A673 (cell line): ENCODE measurements around the gene ATOH8. TPM values are rescaled to one million over a fixed set of nuclear protein-coding genes. Genes with fewer than 3 reads are reported as not detected.

ENCODE experiments used
- BruUV-seq: library from RNA; stranded (reverse); fragments of 400-500 nt; replicated peaks from 2 replicates; lab custom pipeline; 2021; lab: Mats Ljungman, UMichigan
- CTCF ChIA-PET: fragments of 300-600 bp; sonication (Branson Sonifier 250); formaldehyde crosslinking; loops from one replicate; lab custom pipeline; 2022; ENCODE audit warnings: antibody characterized with exemption; lab: Charles Lee
- POLR2A ChIA-PET: fragments of 300-600 bp; sonication (Branson Sonifier 250); formaldehyde crosslinking; loops from one replicate; lab custom pipeline; 2022; ENCODE audit warnings: antibody characterized with exemption; ENCODE audit not compliant: low non-redundant PET; lab: Charles Lee
- DNase-seq: peaks from one replicate; pipeline ENCODE4 v3.0.0-alpha.2; 2015; ENCODE audit warnings: low spot score
- H3K27ac ChIP-seq: fragments of 200-600 bp; sonication (generic); 2 replicates; pipeline ENCODE4 v1.5.1; 2016; ENCODE audit warnings: mixed run types, low read depth, mild to moderate bottlenecking, mixed read lengths, antibody characterized with exemption, low read length; ENCODE audit not compliant: poor library complexity, severe bottlenecking
- H3K27me3 ChIP-seq: fragments of 200-600 bp; sonication (generic); replicated peaks from 2 replicates; pipeline ENCODE4 v1.6.1; 2017; ENCODE audit warnings: mixed run types, low read depth, mild to moderate bottlenecking, mixed read lengths, antibody characterized with exemption, low read length; ENCODE audit not compliant: insufficient read depth, poor library complexity
- H3K36me3 ChIP-seq: fragments of 200-600 bp; sonication (generic); 2 replicates; pipeline ENCODE4 v1.6.1; 2016; ENCODE audit warnings: mixed run types, mild to moderate bottlenecking, mixed read lengths, antibody characterized with exemption, low read length; ENCODE audit not compliant: insufficient read depth, poor library complexity, severe bottlenecking
- H3K4me1 ChIP-seq: fragments of 200-600 bp; sonication (generic); 2 replicates; pipeline ENCODE4 v1.6.1; 2017; ENCODE audit warnings: mixed run types, mild to moderate bottlenecking, mixed read lengths, antibody characterized with exemption, low read length; ENCODE audit not compliant: insufficient read depth, poor library complexity, severe bottlenecking
- H3K4me3 ChIP-seq: fragments of 200-600 bp; sonication (generic); 2 replicates; pipeline ENCODE4 v1.5.1; 2016; ENCODE audit warnings: low read depth, mixed run types, mild to moderate bottlenecking, mixed read lengths, low read length; ENCODE audit not compliant: poor library complexity, severe bottlenecking
- H3K9me3 ChIP-seq: fragments of 200-600 bp; sonication (generic); 2 replicates; pipeline ENCODE4 v1.6.1; 2016; ENCODE audit warnings: mixed run types, low read depth, mild to moderate bottlenecking, mixed read lengths, antibody characterized with exemption, low read length; ENCODE audit not compliant: poor library complexity, severe bottlenecking
- CTCF ChIP-seq: fragments of 300-800, 200-600 bp; sonication (generic); conservative IDR thresholded peaks from 2 replicates; pipeline ENCODE4 v1.5.1; 2017; ENCODE audit warnings: low read depth, mild to moderate bottlenecking, antibody characterized with exemption, low read length, moderate library complexity, mixed read lengths
- EZH2 ChIP-seq: fragments of 200-600 bp; sonication (generic); IDR thresholded peaks from 2 replicates; pipeline ENCODE4 v1.6.1; 2017; ENCODE audit warnings: borderline replicate concordance, low read depth, mild to moderate bottlenecking, mixed read lengths, antibody characterized with exemption, low read length; ENCODE audit not compliant: poor library complexity, severe bottlenecking
- intact Hi-C: fragments of 100-400 bp; cut with micrococcal nuclease; formaldehyde crosslinking; loops from one replicate; pipeline ENCODE4 v1.10.0; 2022; ENCODE audit not compliant: unreplicated experiment
- total RNA-seq: library from RNA; stranded (reverse); gene quantifications from 2 replicates; pipeline ENCODE4 v1.2.3, GENCODE V29; 2021

ATOH8 gene
- total RNA-seq, 1 experiment from 2014 or later, result 4.6 TPM

- H3K4me3 ChIP-seq, result no peak overlapping the region
- BruUV-seq, result no TSS peak
- no peaks in the 10 kb centered on the region for H3K27me3 ChIP-seq
- ChIA-PET POLR2A (no interaction called here), CTCF (interaction anchor here (0.6 to 1.0 kb wide), 2 partner anchors 11 to 80 kb away, joined by 3 read pairs; no protein-coding TSS in a partner anchor)
- no peak for DNase-seq
- no peaks in the 10 kb centered on the region for H3K9me3 ChIP-seq
- intact Hi-C loops, result no loop called here
- H3K4me1 ChIP-seq, result peaks cover 11% of the 10 kb centered on the region
- no peak overlapping the region for H3K27ac ChIP-seq
- no peaks in the 10 kb centered on the region for H3K36me3 ChIP-seq
- no peak for TF ChIP-seq EZH2
Measured at GRCh38 chr2:85718009-85718391, 35.8 kb upstream of the ATOH8 start.

DNA sequence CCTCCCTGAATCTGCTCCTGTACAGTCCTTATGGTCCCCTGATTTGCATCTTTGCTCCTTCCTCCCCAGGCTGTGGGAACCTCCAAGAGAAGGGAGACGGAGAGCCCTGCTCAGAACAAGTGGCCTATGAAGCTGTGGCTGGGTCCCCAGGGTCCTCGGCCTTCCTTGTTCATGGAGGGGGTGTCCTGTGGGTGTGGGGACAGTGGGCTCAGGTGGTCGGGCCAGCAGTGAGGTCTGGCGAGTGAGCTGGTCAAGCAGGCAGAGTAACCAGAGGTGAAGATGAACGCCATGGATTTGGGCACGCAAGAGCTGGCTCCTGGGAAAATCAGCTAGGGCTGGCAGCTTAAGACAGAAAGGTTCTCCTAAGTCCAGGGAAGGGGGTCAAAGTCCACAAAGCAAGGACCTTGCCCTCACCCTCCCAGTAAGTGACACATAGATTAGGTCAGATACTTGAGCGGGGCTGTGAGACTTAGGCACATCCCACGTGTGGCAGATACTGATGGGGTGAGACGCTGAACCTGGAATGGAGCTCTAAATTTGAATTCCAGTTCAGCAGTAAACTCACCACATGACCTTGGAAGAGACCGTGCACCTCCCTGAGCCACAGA lies 34.8 kb upstream of the ATOH8 start:
- intact Hi-C loops, result no loop called here
- TF ChIP-seq EZH2 (no peak), CTCF (no peak)
- Histone ChIP-seq H3K27ac (no peak overlapping the region), H3K36me3 (no peaks in the 10 kb centered on the region), H3K9me3 (no peaks in the 10 kb centered on the region), H3K4me1 (peaks cover 11% of the 10 kb centered on the region), H3K4me3 (no peak overlapping the region), H3K27me3 (no peaks in the 10 kb centered on the region)
- POLR2A ChIA-PET, result no interaction called here
- BruUV-seq, result no TSS peak
- DNase-seq, result no peak
- CTCF ChIA-PET, result no interaction called here

DNA sequence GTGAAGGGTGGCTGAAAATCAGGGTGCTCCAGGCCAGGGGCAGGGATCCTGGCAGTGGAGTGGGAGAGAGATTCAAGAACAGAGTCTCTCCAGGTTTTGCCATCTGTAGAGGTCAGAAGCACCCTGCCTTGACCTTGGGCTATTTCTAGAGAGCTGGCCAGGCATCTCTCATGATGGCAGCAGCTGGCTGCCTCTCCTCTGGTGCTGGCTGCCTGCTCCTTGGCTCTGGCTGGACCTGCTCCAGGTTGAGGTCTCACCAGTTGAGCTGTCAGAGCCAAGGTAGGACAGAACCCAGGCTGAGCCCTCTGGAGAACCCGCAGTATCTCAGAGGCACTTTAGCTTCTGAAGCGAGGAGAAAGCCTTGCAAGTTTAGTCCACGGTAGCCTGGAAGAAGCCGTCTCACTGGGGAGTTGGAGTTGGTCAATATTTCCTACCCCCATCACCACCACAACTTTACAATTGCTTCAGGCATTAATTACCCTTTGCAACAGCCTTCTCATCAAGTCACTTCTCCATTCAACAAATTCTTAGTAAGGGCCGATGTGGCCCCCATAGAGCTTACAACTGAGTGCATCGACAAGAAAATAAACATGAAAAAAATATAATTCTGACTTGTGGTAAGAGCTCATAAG lies 34.1 kb upstream of the ATOH8 start:
- ChIA-PET CTCF (no interaction called here), POLR2A (no interaction called here)
- Histone ChIP-seq H3K4me1 (peaks cover 11% of the 10 kb centered on the region), H3K36me3 (no peaks in the 10 kb centered on the region), H3K9me3 (no peaks in the 10 kb centered on the region), H3K4me3 (no peak overlapping the region), H3K27ac (no peak overlapping the region), H3K27me3 (no peaks in the 10 kb centered on the region)
- TF ChIP-seq CTCF (no peak), EZH2 (no peak)
- no TSS peak for BruUV-seq
- DNase-seq, result no peak
- intact Hi-C loops, result no loop called here

- Histone ChIP-seq H3K9me3 (no peaks in the 10 kb centered on the region), H3K4me1 (peaks cover 11% of the 10 kb centered on the region), H3K4me3 (no peak overlapping the region), H3K27ac (no peak overlapping the region), H3K27me3 (no peaks in the 10 kb centered on the region), H3K36me3 (no peaks in the 10 kb centered on the region)
- ChIA-PET CTCF (no interaction called here), POLR2A (no interaction called here)
- DNase-seq, result no peak
- TF ChIP-seq CTCF (no peak), EZH2 (no peak)
- intact Hi-C loops, result no loop called here
- no TSS peak for BruUV-seq
Measured at GRCh38 chr2:85720533-85720932, 33.3 kb upstream of the ATOH8 start.
